GM19035 (cell line): Measurements from ENCODE around the gene SSTR5.

ENCODE experiments used
- ATAC-seq: cut with Tn5 transposase; IDR thresholded peaks from one replicate; pipeline ENCODE4 v1.9.1; 2021; ENCODE audit not compliant: unreplicated experiment

The SSTR5 gene

GRCh38 chr16:1039762-1040161 lies 32.8 kb upstream of the SSTR5 start:
- ATAC-seq: no peak

- no peak for ATAC-seq
Observed at GRCh38 chr16:1040346-1040745, 32.2 kb upstream of the SSTR5 start.

- no peak for ATAC-seq
Observed at GRCh38 chr16:1042049-1042744, 30.4 kb upstream of the SSTR5 start.

GRCh38 chr16:1042866-1043265 lies 29.7 kb upstream of the SSTR5 start:
- no peak for ATAC-seq

GRCh38 chr16:1043881-1044451 lies 28.6 kb upstream of the SSTR5 start:
- no peak for ATAC-seq

- no peak for ATAC-seq
Observed at GRCh38 chr16:1044460-1045309, 27.9 kb upstream of the SSTR5 start.

- no peak for ATAC-seq
Observed at GRCh38 chr16:1045310-1045992, 27.1 kb upstream of the SSTR5 start.

- ATAC-seq: no peak
Observed at GRCh38 chr16:1045993-1046911, 26.3 kb upstream of the SSTR5 start.

- ATAC-seq: no peak
Observed at GRCh38 chr16:1047123-1047522, 25.4 kb upstream of the SSTR5 start.

- no peak for ATAC-seq
Observed at GRCh38 chr16:1047801-1048200, 24.7 kb upstream of the SSTR5 start.

- no peak for ATAC-seq
Observed at GRCh38 chr16:1048442-1049112, 24.0 kb upstream of the SSTR5 start.

- ATAC-seq: no peak
Observed at GRCh38 chr16:1049113-1049975, 23.2 kb upstream of the SSTR5 start.

- ATAC-seq: no peak
Observed at GRCh38 chr16:1049976-1050247, 22.6 kb upstream of the SSTR5 start.

GRCh38 chr16:1050516-1050915 lies 22.0 kb upstream of the SSTR5 start:
- ATAC-seq: no peak

- no peak for ATAC-seq
Observed at GRCh38 chr16:1050921-1051320, 21.6 kb upstream of the SSTR5 start.

- no peak for ATAC-seq
Observed at GRCh38 chr16:1051446-1051845, 21.1 kb upstream of the SSTR5 start.

- no peak for ATAC-seq
Observed at GRCh38 chr16:1052721-1053120, 19.8 kb upstream of the SSTR5 start.

GRCh38 chr16:1053121-1053521 lies 19.4 kb upstream of the SSTR5 start:
- no peak for ATAC-seq

- ATAC-seq: no peak
Observed at GRCh38 chr16:1053700-1054368, 18.7 kb upstream of the SSTR5 start.
